HepG2 (cell line): ENCODE data around the gene GNG3. TPM values are rescaled to one million over a fixed set of nuclear protein-coding genes. Genes with fewer than 3 reads are reported as not detected.

ENCODE experiments used
- ATAC-seq: fragments of 200-7000 bp; cut with Tn5 transposase; 3 replicates; pipeline ENCODE4 v1.9.1; 2020; ENCODE audit warnings: mild to moderate bottlenecking, moderate library complexity
- BruUV-seq: library from RNA; stranded (reverse); fragments of 400-500 nt; replicated peaks from 2 replicates; lab custom pipeline; 2021; lab: Mats Ljungman, UMichigan
- CTCF ChIA-PET: fragments of 300-600 bp; formaldehyde crosslinking; extraction: SDS; loops from one replicate; lab custom pipeline; 2021; ENCODE audit warnings: low total read pairs, inconsistent platforms, low intra/inter-chr PET ratio; lab: Yijun Ruan, JAX
- POLR2A ChIA-PET: fragments of 350-600 bp; sonication (Branson Sonifier 250); formaldehyde crosslinking; loops from one replicate; lab custom pipeline; 2020; ENCODE audit warnings: antibody characterized with exemption, inconsistent platforms; lab: Yijun Ruan, JAX
- DNase-seq: peaks from one replicate; pipeline ENCODE4 v3.0.0-alpha.2; 2015; ENCODE audit warnings: low spot score
- FAIRE-seq: peaks from 3 replicates; lab custom pipeline; 2011; peaks lifted over from hg19 to GRCh38; lab: Jason Lieb, UNC
- H2AFZ ChIP-seq: one replicate; pipeline ENCODE4 v1.6.1; 2011; ENCODE audit warnings: low read length, inconsistent platforms
- H3K27ac ChIP-seq: fragments of 300-600 bp; 3 replicates; pipeline ENCODE4 v1.8.0; 2011; ENCODE audit warnings: mixed run types, mild to moderate bottlenecking, mixed read lengths, low read length, inconsistent platforms; ENCODE audit not compliant: insufficient read depth; ENCODE audit errors: extremely low read length
- H3K27me3 ChIP-seq, 2 experiments: fragments of 200-600 bp in 1 of 2; 2 replicates in 1 of 2; 3 replicates in 1 of 2; pipeline versions ENCODE4 v1.6.0 to v1.8.0; 2011; ENCODE audit warnings: low read length in 2 of 2, mild to moderate bottlenecking in 2 of 2, moderate library complexity in 2 of 2, inconsistent platforms in 1 of 2; ENCODE audit not compliant: insufficient read depth in 2 of 2, control insufficient read depth in 1 of 2
- H3K36me3 ChIP-seq, 2 experiments: fragments of 200-600 bp in 1 of 2; replicated peaks in 1 of 2; 2 replicates in 1 of 2; 3 replicates in 1 of 2; pipeline versions ENCODE4 v1.5.1 to v1.8.0; 2011; ENCODE audit warnings: low read length in 2 of 2, inconsistent platforms in 1 of 2; ENCODE audit not compliant: insufficient read depth in 2 of 2, control insufficient read depth in 1 of 2
- H3K4me1 ChIP-seq: 2 replicates; pipeline ENCODE4 v1.5.1; 2012; ENCODE audit warnings: low read length, inconsistent platforms; ENCODE audit not compliant: insufficient read depth
- H3K4me2 ChIP-seq: 2 replicates; pipeline ENCODE4 v1.6.0; 2011; ENCODE audit warnings: low read depth, low read length, inconsistent platforms
- H3K4me3 ChIP-seq, 3 experiments: fragments of 200-600 bp in 1 of 3; sonication (generic), shearing (Covaris generic) in 1 of 3; replicated peaks in 1 of 3; 2 replicates each; pipeline ENCODE4 v1.5.1; 2011 to 2016; ENCODE audit warnings: low read length in 3 of 3, inconsistent platforms in 2 of 3, low read depth in 2 of 3, mild to moderate bottlenecking in 2 of 3, control low read depth in 1 of 3, mixed read lengths in 1 of 3; ENCODE audit not compliant: insufficient read depth in 1 of 3
- H3K79me2 ChIP-seq: one replicate; pipeline ENCODE4 v1.6.1; 2011; ENCODE audit warnings: low read length, inconsistent platforms; ENCODE audit not compliant: insufficient read depth
- H3K9ac ChIP-seq: 2 replicates; pipeline ENCODE4 v1.6.0; 2011; ENCODE audit warnings: mild to moderate bottlenecking, low read depth, low read length, inconsistent platforms; ENCODE audit not compliant: insufficient read depth
- H3K9me3 ChIP-seq: 2 replicates; pipeline ENCODE4 v1.5.1; 2012; ENCODE audit warnings: mild to moderate bottlenecking, low read length
- H4K20me1 ChIP-seq: 2 replicates; pipeline ENCODE4 v1.6.0; 2011; ENCODE audit warnings: inconsistent platforms, mild to moderate bottlenecking, low read length, moderate library complexity; ENCODE audit not compliant: insufficient read depth
- CTCF ChIP-seq: sonication (generic); formaldehyde crosslinking; IDR thresholded peaks from 2 replicates; pipeline ENCODE4 v1.5.0; 2020; ENCODE audit warnings: mild to moderate bottlenecking, missing genetic modification reagents, moderate library complexity
- MZF1 ChIP-seq: sonication (generic); formaldehyde crosslinking; IDR thresholded peaks from 2 replicates; pipeline ENCODE4 v1.8.1; 2023; ENCODE audit warnings: mild to moderate bottlenecking, missing genetic modification reagents, borderline replicate concordance
- NFE2 ChIP-seq: sonication (generic); formaldehyde crosslinking; IDR thresholded peaks from 2 replicates; pipeline ENCODE4 v1.4.0; 2020; ENCODE audit warnings: missing genetic modification reagents
- RARG ChIP-seq: sonication (generic); formaldehyde crosslinking; IDR thresholded peaks from 2 replicates; pipeline ENCODE4 v1.4.0; 2020; ENCODE audit warnings: low read depth, mild to moderate bottlenecking, missing genetic modification reagents
- RNF219 ChIP-seq: sonication (generic); formaldehyde crosslinking; IDR thresholded peaks from 2 replicates; pipeline ENCODE4 v1.5.0; 2020; ENCODE audit warnings: mild to moderate bottlenecking, missing genetic modification reagents
- SNRNP70 ChIP-seq: fragments of 200-400 bp; formaldehyde crosslinking; IDR thresholded peaks from 2 replicates; pipeline ENCODE4 v1.6.1; 2017; ENCODE audit warnings: mild to moderate bottlenecking, low read depth, low read length, moderate library complexity
- ZFP91 ChIP-seq: sonication (generic); formaldehyde crosslinking; IDR thresholded peaks from 2 replicates; pipeline ENCODE4 v1.9.0; 2022; ENCODE audit warnings: missing genetic modification reagents, mild to moderate bottlenecking, borderline replicate concordance
- ZNF12 ChIP-seq: sonication (generic); formaldehyde crosslinking; IDR thresholded peaks from 2 replicates; pipeline ENCODE4 v1.5.0; 2020; ENCODE audit warnings: missing genetic modification reagents
- ZNF275 ChIP-seq: sonication (generic); formaldehyde crosslinking; IDR thresholded peaks from 2 replicates; pipeline ENCODE4 v1.8.0; 2022; ENCODE audit warnings: missing genetic modification reagents, mild to moderate bottlenecking, inconsistent platforms, borderline replicate concordance
- ZNF276 ChIP-seq: sonication (generic); formaldehyde crosslinking; IDR thresholded peaks from 2 replicates; pipeline ENCODE4 v1.4.0; 2020; ENCODE audit warnings: mild to moderate bottlenecking, low read depth, missing genetic modification reagents
- ZNF382 ChIP-seq: sonication (generic); formaldehyde crosslinking; IDR thresholded peaks from 2 replicates; pipeline ENCODE4 v1.5.0; 2020; ENCODE audit warnings: missing genetic modification reagents, mild to moderate bottlenecking, borderline replicate concordance
- ZNF484 ChIP-seq: sonication (generic); formaldehyde crosslinking; IDR thresholded peaks from 2 replicates; pipeline ENCODE4 v1.5.1; 2020; ENCODE audit warnings: mild to moderate bottlenecking, low read depth, missing genetic modification reagents, borderline replicate concordance
- ZNF775 ChIP-seq: sonication (generic); formaldehyde crosslinking; IDR thresholded peaks from 2 replicates; pipeline ENCODE4 v1.4.0; 2020; ENCODE audit warnings: missing genetic modification reagents, mild to moderate bottlenecking, moderate library complexity, borderline replicate concordance
- whole genome bisulfite sequencing: methylation state at CpG from one replicate; pipeline ENCODE4 v1.1.6; 2017; ENCODE audit warnings: low lambda C conversion rate; 5-methylcytosine and 5-hydroxymethylcytosine counted together
- in situ Hi-C: cut with HindIII; loops from 2 replicates; pipeline ENCODE4 v1.10.0; 2017; ENCODE audit warnings: low pct_unique_long_range_greater_than_20kb; ENCODE audit not compliant: extremely low pct_ligation_motif_present
- intact Hi-C: fragments of 100-400 bp; cut with micrococcal nuclease; formaldehyde crosslinking; loops from one replicate; pipeline ENCODE4 v1.10.0; 2022; ENCODE audit not compliant: unreplicated experiment
- polyA plus RNA-seq, 8 experiments: library from polyadenylated mRNA; depleted of rRNA in 3 of 8; stranded (reverse) in 7 of 8; unstranded in 1 of 8; fragments of >200 nt; fragmentation: Illumina TruSeq in 4 of 8; extraction: Trizol in 4 of 8; gene quantifications; 2 replicates each; pipeline versions ENCODE4 v1.2.1 to v1.2.3, GENCODE V29; 2011 to 2016; ENCODE audit warnings: low read depth in 4 of 8, missing spikeins in 1 of 8, mixed read lengths in 1 of 8; ENCODE audit not compliant: insufficient read depth in 1 of 8
- total RNA-seq, 5 experiments: library from RNA; depleted of rRNA; stranded (reverse); fragments of >200 nt; fragmentation: Illumina TruSeq; extraction: Trizol; gene quantifications; 2 replicates each; pipeline ENCODE4 v1.2.3, GENCODE V29; 2016; ENCODE audit warnings: low read depth in 1 of 5

Gene GNG3
- total and polyA plus RNA-seq, 2 of the 13 experiments (the other 11 are each of a cell fraction or from before 2014, with no cell fraction given), result not detected

GRCh38 chr11:62726156-62726914, 18.9 kb downstream of the GNG3 start:
- FAIRE-seq (no peak), DNase-seq (no peak), ATAC-seq (no peak)
- CTCF ChIA-PET, result no interaction called here
- Histone ChIP-seq H3K9ac (peak overlapping the region; percentile 95), H3K4me1 (peaks cover 54% of the 10 kb centered on the region), H3K27me3 (peaks cover 0 to 3% of the 10 kb centered on the region in 2 experiments; a peak in 1 of 5 replicates), H3K4me2 (peak overlapping the region; percentile 85), H3K9me3 (no peaks in the 10 kb centered on the region), H2AFZ (no peak overlapping the region), H3K27ac (peak overlapping the region; percentile 99), H4K20me1 (peaks cover 30% of the 10 kb centered on the region), H3K4me3 (peak overlapping the region; percentile 85 to 94 (median 91)), H3K79me2 (peaks cover 73% of the 10 kb centered on the region), H3K36me3 (peaks cover 2 to 34% of the 10 kb centered on the region in 2 experiments)
- BruUV-seq, result no TSS peak
- POLR2A ChIA-PET, result interaction anchor here (0.6 to 5.7 kb wide), 24 partner anchors 11 to 324 kb away, joined by 3 to 129 read pairs (median 10); partner anchors contain the start of genes B3GAT3, BSCL2, C11orf98 and CSKMT
- in situ Hi-C loops (no loop called here), intact Hi-C loops (loop anchor here (5.0 kb wide), 1 partner anchor 116 kb away; no protein-coding TSS in a partner anchor)
- 2% methylated on average over 19 of the region's 51 CpGs for WGBS
- TF ChIP-seq ZNF382 (CRISPR knock-in tag) (no peak), RNF219 (CRISPR knock-in tag) (no peak; the same call in 1 of the 2 replicates), ZNF275 (CRISPR knock-in tag) (peak; percentile 72; the same call in 1 of the 2 replicates), ZNF775 (no peak), NFE2 (CRISPR knock-in tag) (no peak), RARG (CRISPR knock-in tag) (no peak), CTCF (CRISPR knock-in tag) (no peak), SNRNP70 (no peak), ZFP91 (CRISPR knock-in tag) (0 out of 2 replicates have a peak, but pooled peaks have one; percentile 3), MZF1 (CRISPR knock-in tag) (no peak), ZNF276 (CRISPR knock-in tag) (no peak), ZNF484 (CRISPR knock-in tag) (no peak), ZNF12 (CRISPR knock-in tag) (no peak)
